Activated CD4-positive, alpha-beta T cell treated with anti-CD3 and anti-CD28 coated beads, Interleukin-2, amount 50 U/mL, for 24 hours (primary cell): ENCODE results near the gene RPUSD4.

Source experiments
- DNase-seq, 2 donors: peaks; one replicate each; pipeline ENCODE4 v3.0.0-alpha.2; 2020; ENCODE audit warnings: low read depth in 1 of 2, low spot score in 1 of 2

Gene RPUSD4

GRCh38 chr11:126185259-126186024, 26.0 kb downstream of the RPUSD4 start:
- no peak for DNase-seq

GRCh38 chr11:126182787-126183445, 28.5 kb downstream of the RPUSD4 start:
- DNase-seq, result no peak

GRCh38 chr11:126181939-126182730, 29.3 kb downstream of the RPUSD4 start:
- DNase-seq, result no peak

DNA sequence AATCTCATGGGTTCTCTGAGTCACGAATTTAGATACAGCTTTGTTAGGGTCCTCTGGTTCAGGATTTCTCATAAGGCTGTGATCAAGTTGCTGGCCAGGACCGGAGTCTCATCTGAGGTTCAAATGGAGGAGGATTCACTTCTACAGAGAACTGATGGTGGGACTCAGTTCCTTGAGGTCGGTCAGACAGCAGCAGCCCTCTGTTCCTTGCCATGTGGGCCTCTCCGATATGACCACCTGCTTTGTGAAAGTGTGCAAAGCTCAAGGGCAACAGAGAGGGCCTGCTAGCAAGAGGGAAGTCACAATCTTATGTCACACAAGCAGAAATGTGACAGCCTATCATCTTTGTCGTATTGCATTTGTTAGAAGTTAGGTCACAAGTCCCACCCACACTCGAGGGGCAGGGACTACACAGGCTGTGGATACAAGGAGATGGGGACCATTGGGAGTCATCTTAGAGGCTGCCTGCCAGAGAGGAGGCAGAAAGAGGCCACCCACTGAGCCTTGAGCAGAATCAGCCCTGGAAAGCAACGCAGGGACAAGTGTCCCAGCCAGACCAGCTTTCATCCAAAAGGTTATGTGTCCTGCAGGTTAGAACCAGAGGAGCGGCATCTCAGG, 34.5 kb downstream of the RPUSD4 start:
- no peak for DNase-seq

GRCh38 chr11:126175393-126175792, 36.1 kb downstream of the RPUSD4 start:
- DNase-seq, result no peak

DNA sequence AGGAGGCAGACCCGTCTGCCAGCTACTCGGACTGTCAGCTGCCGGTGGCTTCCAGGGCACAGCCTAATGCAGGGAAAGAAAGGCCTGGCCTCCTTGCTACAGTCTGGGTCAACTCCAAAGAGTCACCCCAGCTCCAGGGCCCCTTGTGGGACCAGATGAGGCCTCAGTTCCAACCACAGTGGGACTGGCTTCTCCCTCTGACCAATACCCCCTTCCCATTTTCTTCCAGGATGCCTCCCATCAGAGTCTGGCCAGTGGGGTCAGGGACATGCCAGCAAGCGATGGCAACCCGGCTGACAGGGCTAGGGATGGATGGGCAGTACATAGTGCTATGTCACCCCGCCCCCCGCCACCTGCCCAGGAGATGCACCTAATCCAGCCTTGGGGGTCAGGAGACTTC, 36.6 kb downstream of the RPUSD4 start:
- no peak for DNase-seq

GRCh38 chr11:126173257-126173656, 38.2 kb downstream of the RPUSD4 start:
- no peak for DNase-seq

- no peak for DNase-seq
These were observed 38.8 kb downstream of the RPUSD4 start for GRCh38 chr11:126172596-126173038.

GRCh38 chr11:126169291-126169690, 42.2 kb downstream of the RPUSD4 start:
- DNase-seq, result no peak

- no peak for DNase-seq
These were observed 44.0 kb downstream of the RPUSD4 start for GRCh38 chr11:126167488-126167887.

DNA sequence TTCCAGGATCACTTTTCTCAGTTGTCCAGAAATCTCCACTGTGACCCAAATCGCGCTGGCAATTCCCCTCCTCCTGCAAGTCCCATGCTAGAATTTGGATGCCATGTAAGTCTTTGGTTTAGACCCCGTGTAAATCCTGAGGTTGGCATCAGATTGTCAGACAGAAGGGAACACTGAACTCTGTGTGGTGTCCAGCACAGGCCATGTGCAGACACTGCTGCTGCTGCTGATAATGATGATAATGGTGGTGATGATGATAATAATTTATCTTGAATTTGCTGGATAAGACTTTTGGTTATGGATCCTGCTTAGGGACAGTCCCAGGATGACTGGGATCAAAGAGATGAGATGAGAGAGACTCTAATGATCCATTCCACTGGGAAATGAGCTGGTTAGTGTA, 45.0 kb downstream of the RPUSD4 start:
- no peak for DNase-seq

GRCh38 chr11:126165757-126166156, 45.7 kb downstream of the RPUSD4 start:
- no peak for DNase-seq

DNA sequence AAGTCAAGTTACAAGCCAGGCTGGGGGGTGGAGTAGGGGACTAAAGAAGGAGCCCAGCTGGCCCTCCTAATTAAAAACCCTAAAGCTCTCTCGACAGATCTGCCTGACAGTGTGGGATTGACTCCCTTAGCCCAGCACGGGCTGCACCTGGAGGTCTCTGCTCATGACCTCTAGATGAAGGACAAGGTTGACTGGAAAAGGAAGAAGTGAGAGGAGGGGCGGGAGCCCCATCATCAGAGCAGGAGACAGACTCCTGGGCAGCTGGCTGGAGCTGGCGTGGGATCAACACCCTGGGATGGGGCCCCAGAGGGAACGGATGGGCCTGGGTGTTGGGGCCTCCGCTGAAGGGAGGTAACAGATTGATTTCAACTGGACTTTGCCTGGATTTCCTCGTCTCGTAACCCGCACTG, 46.1 kb downstream of the RPUSD4 start:
- DNase-seq, result no peak

GRCh38 chr11:126164781-126165180, 46.7 kb downstream of the RPUSD4 start:
- DNase-seq, result no peak

DNA sequence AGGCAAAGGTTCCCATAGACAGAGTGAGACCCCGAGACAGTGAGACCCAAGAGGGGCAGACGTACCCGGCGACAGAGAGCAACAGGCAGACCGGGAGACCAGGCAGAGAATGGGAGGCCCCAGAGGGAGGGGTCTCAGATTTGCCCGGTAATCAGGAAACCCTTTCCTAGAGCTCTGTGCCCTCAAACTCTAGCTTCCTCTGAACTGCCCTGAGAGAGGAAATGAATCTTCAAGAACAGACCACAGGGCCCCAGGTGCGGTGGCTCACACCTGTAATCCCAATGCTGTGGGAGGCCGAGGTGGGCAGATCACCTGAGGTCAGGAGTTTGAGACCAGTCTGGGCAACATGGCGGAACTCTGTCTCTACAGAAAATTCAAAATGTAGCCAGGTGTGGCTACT, 47.7 kb downstream of the RPUSD4 start:
- no peak for DNase-seq

GRCh38 chr11:126163074-126163700, 48.3 kb downstream of the RPUSD4 start:
- no peak for DNase-seq

DNA sequence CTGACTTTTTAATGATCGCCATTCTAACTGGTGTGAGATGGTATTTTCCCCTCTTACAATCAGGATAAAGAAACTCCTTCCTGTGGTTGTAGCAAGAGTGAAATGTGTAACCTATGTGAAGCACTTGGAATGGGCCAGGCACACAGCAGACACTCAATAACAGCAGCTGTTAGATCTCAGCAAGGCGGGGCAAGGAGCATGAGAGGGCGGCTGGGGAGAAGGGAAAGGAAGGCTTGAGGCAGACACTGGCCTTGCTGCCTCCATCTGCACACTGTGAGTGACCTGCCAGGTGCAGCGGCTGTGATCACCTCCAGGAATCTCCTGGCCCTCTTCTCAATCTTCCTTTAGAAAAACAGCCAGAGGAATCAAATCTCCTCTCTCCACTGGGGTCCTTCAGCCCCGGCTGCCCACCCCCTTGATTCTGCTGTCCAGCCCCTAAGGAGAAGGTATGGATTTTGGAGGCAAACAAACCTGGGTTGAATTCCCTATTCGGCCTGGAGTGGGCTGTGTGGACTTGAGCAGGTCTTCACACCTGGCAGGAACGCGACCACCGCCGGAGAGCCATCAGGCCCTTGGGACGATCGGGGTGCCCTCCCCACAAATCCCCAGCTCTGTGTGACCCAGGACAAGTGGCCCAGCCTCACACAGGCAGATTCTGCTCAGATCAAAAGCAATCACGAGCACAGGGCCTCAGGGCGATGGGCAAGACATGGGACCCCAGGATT, 49.0 kb downstream of the RPUSD4 start:
- DNase-seq, result no peak

DNA sequence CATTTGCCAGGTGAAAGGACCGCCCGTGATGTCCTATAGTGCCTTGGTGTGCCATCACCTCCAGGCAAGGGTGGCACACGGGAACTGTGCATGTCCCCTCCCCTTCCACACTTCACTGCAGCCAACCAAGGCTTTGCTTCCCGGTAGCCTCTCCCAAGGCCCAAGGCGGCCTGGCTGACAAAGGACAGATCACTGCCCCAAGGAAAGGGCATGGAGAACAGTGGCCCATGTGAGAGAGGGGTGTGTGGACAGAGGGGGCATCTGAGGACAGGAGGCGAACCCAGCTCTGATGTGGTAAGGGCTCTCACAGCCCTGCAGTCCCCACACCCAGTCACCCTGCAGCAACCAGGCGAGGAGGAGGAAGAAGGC, 50.4 kb downstream of the RPUSD4 start:
- DNase-seq, result no peak

- no peak for DNase-seq
These were observed 51.0 kb downstream of the RPUSD4 start for GRCh38 chr11:126160345-126161022.
